GM21381 (cell line): Measurements from ENCODE around the gene PRMT1.
A peak's percentile ranks its signal among the peaks of the same experiment; 100 is the strongest.

Experiments
- ATAC-seq: cut with Tn5 transposase; IDR thresholded peaks from one replicate; pipeline ENCODE4 v1.9.1; 2021; ENCODE audit warnings: mild to moderate bottlenecking, moderate library complexity; ENCODE audit not compliant: unreplicated experiment

PRMT1 gene

DNA sequence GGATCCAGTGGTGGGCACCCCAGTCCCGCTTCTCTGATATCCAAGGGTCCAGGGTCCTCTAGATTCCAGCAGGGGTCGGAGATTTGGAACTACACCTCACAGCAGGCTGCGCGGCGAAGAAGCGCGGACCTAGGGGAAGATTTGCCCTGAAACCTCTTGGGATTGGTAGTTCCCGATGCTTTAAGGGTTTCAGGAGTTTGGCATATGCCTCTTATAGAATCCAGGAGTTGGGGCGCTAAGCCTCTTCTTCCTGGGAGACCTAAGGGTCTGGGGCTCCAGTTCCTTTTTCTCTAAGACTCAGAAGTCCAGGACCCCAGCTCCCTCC is 11.0 kb upstream of the PRMT1 start:
- ATAC-seq, result peak; percentile 2

DNA sequence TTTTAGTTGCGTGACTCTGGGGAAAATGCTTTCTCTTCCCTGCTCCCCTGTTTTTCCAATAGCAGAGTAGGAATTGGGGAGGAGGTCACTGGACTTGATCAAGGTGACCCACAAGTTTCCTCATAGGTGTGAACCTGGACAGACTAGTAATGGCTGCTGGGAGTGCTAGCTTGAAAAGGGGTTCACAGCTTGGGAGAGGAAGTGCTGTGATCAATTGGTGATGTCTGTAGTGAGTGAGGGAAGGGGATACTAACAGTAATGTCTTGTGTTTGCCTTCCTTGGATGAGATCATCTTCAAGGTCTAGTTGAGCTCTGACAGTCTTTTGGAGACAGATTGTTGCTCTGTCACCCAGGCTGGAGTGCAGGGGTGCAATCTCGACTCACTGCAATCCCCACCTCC is 9.6 kb upstream of the PRMT1 start:
- ATAC-seq, result no peak

DNA sequence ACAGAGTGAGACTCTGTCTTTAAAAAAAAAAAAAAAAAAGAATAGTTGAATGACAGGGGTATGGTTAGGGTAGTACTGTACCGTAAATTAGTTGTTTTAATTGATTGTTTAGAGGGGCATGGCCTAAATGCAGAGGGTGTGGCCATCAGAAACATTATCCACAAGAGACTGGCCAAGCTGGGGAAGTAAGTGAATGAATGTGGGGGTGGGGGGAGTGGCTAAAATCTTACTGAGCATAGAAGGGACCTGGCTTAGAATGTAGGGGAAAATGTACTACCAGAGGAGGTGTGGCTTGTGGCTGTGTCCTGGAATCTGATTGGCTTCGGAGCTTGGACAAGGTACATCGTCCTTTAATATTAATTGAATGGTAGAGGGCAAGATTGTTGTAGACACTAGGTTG is 7.6 kb upstream of the PRMT1 start:
- ATAC-seq, result no peak

DNA sequence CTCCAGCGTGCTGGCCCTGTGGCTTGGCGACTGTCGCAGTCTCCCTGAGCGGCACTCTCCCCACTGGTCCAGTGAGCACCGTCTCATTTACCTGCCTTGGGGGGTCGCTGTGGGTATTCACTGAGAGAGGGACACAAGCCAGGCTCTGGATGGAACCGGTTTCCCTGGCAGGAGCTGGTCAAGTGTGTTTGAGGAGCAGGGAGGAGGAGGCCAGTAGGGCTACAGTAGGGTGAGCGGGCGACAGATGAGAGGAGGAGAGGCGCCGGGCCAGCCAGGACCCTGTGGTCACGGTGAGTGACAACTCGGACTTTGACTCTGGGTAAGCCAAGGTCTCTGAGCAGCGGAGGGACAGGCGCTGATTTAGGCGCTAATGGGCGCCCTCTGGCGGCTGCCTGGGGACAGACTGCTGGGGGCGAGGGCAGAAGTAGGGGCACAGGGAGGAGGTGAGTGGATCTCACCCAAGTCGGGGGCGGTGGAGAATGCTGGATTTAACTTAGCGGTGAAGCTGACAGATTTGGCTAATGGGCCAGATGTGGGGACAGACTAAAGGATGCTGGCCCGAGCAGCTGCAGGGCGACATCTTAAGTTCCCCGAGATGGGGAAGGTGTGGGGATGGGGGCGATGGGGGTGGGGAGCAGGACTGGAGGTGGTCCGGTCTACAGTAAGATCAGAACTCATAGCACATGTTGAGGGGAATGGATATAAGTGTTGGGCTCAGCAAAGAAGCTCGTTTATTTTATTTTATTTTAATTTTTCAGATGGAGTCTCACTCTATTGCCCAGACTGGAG is 4.7 kb upstream of the PRMT1 start:
- no peak for ATAC-seq

DNA sequence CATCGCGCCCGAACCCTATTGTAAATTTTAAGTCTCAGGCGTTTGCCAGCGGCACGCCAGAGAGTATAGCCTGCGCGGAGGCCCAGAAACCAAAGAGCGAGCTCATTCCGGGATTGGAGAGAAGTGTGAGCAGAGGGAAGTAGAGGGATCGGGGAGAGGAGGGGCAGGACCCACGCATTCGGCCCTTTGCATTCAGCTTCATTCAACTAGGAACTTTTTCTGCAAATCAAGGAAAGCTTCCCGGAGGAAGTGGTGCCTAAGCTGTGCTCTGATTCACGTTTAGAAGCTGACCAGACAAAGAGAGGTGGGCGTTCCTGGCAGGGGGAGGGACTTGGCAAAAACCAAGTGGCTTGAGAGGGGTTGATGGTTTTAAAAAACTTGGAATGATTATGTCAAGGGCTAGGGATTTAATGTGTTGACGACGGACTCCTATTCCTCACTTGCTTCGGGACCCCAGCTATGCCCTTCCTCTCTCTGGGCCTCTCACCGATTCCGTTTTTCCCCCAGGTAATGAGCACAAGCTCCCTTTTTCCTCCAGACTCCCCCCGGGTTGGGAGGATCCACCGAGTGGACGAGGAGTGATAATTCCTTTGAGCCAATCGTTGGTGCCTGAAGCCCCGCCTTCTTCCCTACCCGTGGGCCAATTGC is 811 bp upstream of the PRMT1 start:
- ATAC-seq, result no peak

DNA sequence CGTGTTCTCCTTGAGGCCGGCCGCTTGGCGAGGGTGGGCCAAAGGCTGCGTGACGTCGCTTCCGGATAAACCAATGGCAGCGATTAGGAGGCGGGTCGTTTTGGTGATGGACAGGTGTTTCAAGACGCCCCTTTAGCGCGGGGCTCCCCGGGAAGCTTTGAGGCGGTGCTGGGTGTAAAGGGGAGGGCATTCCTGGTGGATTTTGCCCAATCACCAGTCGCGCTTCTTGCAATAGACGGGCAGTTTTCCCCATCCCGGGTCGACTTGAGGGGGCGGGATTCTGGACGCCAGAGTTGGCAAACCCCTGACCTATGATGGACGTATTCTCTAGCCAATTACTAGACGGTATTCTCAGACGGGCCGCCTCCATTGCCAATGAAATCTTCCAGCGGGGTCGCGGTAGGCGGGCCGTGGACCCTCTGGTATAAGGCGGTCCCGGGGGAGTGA is 264 bp upstream of the PRMT1 start:
- ATAC-seq, result peak; percentile 59

DNA sequence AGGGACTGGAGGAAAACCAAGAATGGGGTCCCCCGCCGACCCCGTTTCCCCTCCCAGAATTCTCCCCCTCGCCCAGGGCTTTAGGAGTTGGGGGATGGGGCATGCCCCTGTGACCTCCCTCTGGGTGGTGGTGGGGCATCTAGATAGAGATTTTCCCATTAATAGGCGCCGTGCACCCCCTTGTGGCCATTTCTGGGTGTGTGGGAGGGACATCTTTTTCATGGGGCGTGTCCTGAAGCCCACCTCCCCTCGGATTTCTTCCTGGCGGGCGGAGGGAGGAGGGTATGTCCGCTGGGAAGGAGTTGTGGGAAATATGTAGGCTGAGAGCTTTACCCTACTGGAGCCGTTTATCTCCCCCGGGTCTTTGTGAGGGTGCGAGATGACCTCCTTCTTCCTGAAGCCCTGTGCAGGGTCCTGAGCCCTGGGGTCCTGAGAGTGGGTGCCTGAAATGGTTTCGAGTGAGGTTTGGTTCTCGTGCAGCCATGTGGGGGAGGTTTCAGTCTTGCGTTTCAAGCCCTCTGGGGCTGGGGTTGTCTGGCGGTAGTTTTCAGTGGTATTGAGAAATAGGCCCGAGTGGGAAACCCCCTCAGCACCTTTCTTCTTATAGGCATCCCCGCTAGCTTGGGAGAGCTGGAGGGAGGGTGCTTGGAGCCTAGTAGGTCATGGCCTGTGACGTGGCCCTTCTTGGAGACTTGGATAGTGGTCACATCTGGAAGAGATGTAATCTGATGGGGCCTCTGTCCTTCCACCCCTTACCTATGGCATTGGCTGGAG is 1.0 kb downstream of the PRMT1 start:
- no peak for ATAC-seq

DNA sequence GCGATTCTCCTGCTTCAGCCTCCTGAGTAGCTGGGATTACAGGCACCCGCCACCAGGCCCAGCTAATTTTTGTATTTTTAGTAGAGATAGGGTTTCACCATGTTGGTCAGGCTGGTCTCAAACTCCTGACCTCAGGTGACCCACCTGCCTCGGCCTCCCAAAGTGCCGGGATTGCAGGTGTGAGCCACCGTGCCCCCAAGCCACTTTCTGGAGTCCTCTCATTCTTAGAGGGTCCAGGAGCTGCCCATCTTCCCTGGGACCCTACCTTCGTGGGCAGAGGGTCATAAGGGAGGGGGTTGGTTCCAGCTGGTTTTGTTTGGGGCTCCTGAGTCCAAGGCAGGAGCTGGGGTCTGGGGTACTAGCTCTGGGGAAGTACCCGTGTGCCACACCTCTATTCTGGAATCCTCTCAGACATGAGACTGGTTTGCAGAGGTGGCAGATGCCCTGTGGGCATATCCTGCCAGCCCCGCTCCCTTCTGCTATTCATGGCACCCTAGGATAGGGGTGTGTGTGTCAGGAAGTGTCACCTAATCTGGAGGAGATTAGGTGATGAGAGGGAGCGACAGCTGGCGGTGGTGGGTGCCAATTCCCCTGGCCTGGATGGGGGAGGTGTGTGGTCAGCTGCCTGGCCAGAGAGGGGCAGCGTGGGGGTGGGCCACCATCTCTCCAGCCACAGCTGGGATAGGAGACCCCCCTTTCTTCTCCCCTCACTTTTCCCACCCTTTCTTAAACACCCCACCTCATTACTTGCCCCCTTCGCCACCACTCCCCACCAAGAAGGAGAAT is 2.1 kb downstream of the PRMT1 start:
- no peak for ATAC-seq

DNA sequence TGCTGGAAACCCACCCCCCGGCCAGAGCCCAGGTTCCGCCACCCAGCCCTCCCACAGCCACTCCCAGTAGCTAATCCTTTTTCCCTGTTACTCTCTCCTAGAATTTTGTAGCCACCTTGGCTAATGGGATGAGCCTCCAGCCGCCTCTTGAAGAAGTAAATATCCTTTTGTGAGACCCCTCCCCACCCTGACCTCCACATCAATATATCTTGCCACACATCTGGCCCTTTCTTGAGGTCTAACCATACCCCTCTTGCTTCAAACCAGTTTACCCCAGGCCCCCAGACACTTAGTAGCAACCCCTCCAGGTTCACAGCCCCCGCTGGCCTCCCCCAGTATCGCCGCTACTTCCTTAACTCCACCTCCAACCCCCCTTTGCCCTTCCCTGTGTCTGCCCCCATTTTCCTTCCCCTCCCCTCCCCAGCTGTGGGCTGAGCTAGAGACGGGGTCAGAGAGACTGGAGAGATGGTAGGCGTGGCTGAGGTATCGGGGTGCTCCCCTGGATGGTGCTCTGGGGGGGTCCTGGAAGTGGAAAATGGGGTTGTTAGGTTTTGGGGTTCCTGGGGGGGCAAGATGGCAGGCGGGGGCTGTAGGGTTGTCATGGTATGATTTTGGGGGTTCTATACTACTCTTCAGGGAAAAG is 2.8 kb downstream of the PRMT1 start:
- no peak for ATAC-seq

DNA sequence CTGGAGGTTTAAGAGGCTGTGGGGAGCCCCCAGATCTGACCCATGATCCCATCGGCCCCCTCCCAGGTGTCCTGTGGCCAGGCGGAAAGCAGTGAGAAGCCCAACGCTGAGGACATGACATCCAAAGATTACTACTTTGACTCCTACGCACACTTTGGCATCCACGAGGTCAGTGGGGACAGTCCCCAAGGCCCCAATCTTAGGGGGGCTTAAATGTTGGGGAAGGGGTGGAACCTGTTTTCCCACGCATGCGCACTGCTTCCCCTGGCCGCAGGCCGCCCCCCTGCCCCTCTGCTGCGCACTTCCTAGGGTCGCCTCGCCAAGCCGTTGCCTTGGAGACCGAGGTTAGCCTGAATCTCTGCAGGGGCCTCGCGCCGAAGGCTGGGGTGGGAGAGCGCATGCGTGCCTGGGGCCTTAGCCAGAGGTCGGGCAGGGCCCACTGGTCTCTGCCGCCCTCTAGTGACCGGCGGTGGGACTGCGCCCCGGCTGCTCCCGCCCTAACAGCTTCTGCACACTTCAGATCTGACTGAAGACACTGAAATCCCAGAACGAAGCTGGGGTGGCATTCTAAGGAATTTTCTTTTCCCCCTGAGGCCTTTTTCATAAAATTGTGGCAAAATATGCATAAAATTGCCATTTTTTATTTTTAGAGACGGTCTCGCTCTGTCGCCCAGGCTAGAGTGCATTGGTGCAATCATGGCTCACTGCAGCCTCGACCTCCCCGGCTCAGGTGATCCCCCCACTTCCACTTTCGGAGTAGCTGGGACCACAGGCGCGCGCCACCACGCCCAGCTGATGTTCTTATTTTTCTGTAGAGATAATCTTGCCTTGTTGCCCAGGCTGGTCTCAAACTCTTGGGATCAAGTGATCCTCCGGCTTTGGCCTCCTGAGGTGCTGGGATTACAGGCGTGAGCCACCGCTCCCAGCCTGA is 3.6 kb downstream of the PRMT1 start:
- no peak for ATAC-seq

DNA sequence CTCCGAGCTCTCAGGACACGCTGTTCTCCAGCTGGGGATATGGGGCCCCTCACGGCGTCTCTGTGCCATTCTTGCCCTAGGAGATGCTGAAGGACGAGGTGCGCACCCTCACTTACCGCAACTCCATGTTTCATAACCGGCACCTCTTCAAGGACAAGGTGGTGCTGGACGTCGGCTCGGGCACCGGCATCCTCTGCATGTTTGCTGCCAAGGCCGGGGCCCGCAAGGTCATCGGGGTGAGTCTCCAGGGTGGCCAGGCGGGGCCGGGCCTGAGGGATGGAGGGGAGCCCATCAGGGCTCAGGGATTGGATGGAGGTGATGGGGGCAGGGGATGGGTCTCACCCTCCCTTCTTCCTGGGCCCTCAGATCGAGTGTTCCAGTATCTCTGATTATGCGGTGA is 4.8 kb downstream of the PRMT1 start:
- ATAC-seq, result no peak

DNA sequence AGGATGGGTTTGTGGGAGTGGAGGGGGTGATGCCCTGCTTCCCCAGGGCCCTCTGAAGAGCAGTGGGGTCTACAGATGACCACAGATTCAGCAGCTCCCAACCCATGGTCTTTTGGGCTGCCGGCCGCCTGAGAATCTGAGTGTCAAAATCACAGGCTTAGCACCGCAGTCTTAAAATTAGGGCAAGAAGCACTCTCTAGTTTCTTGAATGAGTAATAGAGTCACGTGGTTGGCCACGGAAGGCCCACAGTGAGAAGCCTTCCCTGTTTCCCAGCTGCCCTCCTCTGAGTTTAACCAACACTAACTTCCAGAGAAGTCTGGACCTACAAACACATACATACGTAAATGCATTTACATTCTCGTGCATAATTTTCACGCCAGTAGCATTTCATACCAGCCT is 5.2 kb downstream of the PRMT1 start:
- no peak for ATAC-seq

DNA sequence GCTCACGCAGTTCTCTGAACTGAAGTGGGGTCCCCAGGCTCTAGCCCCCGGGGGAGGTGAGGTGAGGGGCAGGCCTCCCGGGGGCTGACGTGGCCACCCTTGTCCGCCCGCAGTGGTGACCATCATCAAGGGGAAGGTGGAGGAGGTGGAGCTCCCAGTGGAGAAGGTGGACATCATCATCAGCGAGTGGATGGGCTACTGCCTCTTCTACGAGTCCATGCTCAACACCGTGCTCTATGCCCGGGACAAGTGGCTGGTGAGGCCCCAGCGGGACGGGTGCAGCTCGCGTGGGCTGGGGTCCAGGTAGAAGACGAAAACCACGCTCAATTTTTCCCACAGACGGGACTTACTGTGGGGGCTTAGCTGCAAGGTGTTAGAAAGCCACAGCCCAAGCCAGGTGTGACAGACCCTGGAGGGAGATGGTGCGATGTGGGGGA is 6.8 kb downstream of the PRMT1 start:
- ATAC-seq, result no peak

DNA sequence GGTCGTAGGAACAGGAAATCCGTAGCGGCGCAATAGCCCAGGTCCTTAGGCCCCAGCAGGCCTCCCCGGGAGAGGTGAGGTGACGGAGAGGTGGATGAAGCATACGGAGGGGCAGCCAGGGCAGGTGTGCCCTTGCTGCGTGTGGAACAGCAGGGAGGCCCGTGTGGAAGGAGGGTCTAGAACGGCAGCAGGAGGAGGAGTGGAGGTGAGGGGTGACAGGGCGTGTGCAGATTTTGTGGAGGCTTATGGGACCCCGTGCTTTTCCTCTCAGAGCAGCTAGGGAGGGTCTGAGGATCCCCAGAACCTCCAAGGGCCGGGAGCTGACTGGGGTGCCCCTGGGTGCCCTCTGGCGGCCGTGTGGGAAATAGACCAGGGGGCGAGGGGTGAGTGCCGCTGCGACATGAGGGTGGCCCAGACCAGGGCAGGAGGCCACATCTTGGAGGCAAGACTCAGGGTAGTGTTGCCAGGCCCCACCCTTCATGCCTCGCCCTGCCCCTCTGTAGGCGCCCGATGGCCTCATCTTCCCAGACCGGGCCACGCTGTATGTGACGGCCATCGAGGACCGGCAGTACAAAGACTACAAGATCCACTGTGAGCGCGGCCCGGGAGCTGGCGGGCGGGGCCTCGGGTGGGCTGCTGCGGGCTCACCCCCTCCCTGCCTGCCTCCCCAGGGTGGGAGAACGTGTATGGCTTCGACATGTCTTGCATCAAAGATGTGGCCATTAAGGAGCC is 7.3 kb downstream of the PRMT1 start:
- ATAC-seq, result no peak

DNA sequence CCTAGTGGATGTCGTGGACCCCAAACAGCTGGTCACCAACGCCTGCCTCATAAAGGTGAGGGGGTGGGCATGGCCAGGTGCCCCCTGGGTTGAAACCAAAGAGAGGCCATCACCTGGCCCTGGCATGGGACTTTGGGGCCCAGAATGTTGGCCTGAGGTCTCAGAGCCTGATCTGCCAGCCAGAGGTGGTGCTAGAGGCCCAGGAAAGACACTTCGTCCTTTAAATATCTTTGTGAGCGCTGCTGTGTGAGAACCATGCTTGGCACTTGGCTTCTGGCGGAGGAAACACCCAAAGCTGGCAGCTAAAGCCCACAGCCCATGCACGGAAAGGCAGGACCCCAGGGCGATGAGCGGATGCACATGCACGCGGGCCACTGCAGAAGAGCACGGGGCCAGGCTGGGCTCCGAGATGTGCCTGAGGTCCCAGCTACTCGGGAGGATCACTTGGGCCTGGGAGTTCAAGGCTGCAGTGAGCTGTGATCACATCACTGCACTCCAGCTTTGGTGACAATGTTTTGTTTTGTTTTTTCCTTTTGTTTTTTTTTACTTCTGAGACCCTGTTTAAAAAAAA is 8.0 kb downstream of the PRMT1 start:
- no peak for ATAC-seq

DNA sequence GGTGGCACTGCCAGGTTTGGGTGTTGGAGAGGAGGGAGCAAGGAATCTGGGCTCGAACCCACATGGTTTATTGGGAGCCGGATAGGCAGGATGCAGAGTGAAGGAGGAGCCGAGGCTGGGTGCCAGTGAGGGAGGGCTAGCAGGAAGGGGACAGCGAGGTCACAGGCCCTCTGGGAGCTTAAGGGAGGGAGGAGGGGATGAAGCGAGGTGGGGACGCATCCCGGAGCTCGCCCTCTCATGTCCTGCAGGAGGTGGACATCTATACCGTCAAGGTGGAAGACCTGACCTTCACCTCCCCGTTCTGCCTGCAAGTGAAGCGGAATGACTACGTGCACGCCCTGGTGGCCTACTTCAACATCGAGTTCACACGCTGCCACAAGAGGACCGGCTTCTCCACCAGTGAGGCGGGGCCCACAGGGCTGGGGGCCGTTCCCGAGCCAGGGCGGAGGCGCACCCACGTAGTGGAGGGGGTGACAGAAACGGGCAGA is 8.8 kb downstream of the PRMT1 start:
- no peak for ATAC-seq

DNA sequence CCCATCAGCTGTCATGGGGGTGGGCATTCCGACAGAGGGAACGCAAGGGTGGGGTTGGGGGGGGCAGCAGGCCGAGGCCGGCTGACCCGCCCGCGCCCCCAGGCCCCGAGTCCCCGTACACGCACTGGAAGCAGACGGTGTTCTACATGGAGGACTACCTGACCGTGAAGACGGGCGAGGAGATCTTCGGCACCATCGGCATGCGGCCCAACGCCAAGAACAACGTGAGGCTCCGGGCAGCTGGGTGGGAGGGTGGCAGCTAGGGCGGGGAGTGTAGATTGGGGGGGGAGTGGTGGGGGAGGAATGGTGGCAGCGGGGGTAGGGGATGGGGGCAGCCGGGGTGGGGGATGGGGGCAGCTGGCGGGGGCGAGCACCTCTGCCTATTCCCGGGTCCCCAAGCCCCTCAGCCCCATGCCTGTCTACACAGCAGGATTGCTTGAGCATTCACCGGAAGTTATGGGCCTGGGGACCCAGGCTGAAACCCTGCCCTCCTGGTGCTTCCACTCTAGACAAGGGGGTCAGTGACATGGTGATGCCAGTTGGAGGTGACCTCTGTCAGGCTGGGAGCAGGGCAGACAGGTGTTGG is 9.5 kb downstream of the PRMT1 start:
- no peak for ATAC-seq

DNA sequence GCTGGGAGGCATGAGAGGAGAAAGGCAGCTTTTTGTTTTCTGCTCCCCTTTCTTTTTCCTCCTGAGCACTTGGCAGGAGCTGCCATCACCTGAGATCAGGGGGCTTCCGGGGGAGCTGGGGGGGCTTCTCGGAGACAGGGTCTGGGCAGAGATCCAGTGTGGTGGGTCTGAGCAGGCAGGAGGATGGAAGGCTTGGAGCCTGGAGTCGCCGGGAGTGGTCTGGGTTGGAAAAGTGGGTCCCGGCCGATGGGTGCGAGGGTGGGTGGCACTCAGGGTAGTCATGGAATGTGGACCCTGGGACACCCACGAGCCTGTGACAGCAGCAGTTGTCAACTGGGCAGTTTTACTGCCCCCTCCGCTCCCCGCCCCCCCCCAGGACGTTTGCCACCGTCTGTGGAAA is 10.1 kb downstream of the PRMT1 start:
- ATAC-seq, result no peak
